Cerebellar nuclear complex (tissue), 1 donor: ENCODE results near the gene MFF.

Experiments used
- DNase-seq, 2 experiments: peaks; one replicate each; lab custom pipeline; 2025; lab: John Stamatoyannopoulos, UW

Gene MFF

GRCh38 chr2:227406177-227407031 lies 81.4 kb downstream of the MFF start:
- peak; percentile 19 to 72 for DNase-seq
